Stimulated activated CD4-positive, alpha-beta T cell treated with anti-CD3 and anti-CD28 coated beads, Interleukin-1b, Interleukin-23, amount 100 ng/mL, for 1 hour (primary cell): ENCODE data around the gene LYSMD3.
"Not testable (repeated sequence)": the region's sequence is repeated elsewhere in the genome, so short reads cannot be mapped to it uniquely, and the experiment has no call there.

Source experiments
- DNase-seq, 2 donors: peaks; one replicate each; pipeline ENCODE4 v3.0.0-alpha.2; 2020; ENCODE audit warnings: low read depth in 2 of 2

LYSMD3 gene

GRCh38 chr5:90529194-90529938 lies at the start of gene LYSMD3:
LYSMD3 (minus strand) TSS chr5:90529584; CDS start chr5:90525289, 4,295 bp downstream.
- DNase-seq: peak; percentile 93

DNA sequence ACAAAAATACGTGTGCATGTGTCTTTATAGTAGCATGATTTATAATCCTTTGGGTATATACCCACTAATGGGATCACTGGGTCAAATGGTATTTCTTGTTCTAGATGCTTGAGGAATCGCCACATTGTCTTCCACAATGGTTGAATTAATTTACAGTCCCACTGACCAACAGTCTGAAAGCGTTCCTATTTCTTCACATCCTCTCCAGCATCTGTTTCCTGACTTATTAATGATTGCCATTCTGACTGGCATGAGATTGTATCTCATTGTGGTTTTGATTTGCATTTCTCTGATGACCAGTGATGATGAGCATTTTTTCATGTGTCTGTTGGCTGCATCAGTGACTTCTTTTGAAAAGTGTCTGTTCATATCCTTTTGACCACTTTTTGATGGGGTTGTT lies 47.2 kb upstream of the LYSMD3 start:
- not testable (repeated sequence) for DNase-seq

- DNase-seq: no peak
Observed at GRCh38 chr5:90575712-90576111, 46.3 kb upstream of the LYSMD3 start.

GRCh38 chr5:90571147-90571773 lies 41.9 kb upstream of the LYSMD3 start:
- no peak for DNase-seq

GRCh38 chr5:90570034-90570433 lies 40.6 kb upstream of the LYSMD3 start:
- no peak for DNase-seq

DNA sequence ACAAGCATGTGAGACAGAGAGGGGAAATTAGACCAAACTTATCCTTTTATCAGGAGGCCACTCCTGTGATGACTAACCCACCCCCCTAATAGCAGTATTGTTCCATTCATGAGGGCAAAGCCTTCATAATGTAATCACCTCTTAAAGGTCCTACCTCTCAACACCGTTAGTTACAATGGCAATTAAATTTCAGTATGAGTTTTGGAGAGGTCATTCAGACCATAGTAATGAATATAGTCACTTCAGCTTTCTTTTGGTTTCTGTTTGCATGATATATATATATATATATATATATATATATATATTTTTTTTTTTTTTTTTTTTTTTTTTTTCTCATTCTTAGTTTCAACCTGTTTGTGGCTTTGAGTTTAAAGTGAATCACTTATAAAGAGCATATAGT lies 39.7 kb upstream of the LYSMD3 start:
- no peak for DNase-seq

GRCh38 chr5:90565491-90565890 lies 36.1 kb upstream of the LYSMD3 start:
- no peak for DNase-seq

GRCh38 chr5:90563108-90563507 lies 33.7 kb upstream of the LYSMD3 start:
- no peak for DNase-seq

GRCh38 chr5:90562341-90562740 lies 33.0 kb upstream of the LYSMD3 start:
- DNase-seq: no peak

DNA sequence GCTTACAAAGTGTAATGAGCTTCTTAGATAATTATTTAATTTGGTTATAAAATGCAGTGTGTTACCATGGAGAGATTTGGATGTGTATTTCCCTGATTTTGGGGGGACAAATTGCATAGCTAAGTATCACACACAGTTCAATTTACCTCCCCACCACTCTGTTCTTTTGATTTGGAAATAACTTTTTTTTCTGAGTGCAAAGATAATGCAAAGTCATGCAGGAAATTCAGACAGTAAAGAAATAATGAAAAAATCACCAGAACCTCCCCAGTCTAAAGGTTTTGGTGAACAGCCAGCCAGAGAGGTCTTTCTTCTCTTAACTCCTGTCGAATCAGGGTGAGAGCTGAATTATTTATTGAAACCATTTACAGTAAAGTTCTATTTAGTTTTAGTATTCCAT lies 32.4 kb upstream of the LYSMD3 start:
- no peak for DNase-seq

DNA sequence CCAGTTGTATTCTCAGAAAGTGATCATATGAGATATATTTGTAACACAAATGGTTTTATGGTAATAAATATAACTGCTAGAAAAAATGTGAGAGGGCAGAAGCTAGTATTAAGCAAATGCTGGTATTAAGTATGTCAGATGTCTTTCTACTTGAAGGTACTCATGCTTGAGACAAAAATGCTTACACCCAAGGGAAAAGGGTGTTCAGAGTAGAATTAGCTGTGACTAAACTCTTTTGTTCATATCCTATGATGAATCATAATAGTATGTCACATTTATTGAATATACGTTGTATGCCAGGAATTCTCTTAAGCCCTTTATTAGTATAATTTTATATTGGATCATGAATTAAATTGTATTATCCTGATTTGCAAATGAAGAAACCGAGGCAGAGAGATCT lies 31.4 kb upstream of the LYSMD3 start:
- no peak for DNase-seq

GRCh38 chr5:90558344-90559192 lies 29.2 kb upstream of the LYSMD3 start, which contains the start of gene ADGRV1:
ADGRV1 (plus strand) TSS chr5:90558797; CDS start chr5:90558896, 99 bp downstream.
- DNase-seq: no peak

DNA sequence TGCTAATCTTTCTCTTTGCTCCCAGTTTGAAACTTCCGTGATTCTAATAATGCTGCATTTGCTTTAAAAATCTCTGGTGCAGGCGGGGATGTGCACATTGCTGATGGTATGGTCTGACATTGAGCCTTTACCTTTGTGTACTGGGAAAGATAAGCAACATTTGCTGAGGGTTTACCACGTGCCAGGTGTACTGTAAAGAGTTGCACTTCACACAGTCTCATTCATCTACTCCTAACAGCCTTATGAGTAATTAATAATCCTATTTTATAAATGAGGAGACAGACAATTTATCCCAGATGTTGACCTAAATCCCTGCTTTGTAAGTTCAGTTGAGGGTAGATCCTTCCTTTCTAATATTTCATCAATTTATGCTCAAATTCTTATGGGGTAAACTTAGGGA lies 28.5 kb upstream of the LYSMD3 start:
- no peak for DNase-seq

DNA sequence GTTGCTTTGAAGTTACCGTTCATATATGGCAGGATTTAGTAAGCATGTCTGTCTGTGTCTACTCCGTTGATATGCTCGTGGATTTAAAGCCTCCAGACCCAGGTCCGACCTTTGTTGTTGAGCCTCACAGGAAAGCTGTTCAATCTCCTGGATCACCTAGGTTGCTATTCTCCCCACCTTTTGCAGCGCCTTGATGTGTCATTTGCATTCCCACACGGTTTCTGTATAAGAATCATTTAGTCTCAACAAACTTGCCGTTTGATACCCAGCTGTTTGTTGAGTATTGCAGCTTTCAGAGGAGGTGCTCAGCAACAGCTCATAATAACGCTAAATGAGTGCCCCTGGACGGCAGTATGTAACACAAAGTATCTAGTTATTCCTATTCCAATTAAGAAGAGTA lies 28.0 kb upstream of the LYSMD3 start:
- no peak for DNase-seq

DNA sequence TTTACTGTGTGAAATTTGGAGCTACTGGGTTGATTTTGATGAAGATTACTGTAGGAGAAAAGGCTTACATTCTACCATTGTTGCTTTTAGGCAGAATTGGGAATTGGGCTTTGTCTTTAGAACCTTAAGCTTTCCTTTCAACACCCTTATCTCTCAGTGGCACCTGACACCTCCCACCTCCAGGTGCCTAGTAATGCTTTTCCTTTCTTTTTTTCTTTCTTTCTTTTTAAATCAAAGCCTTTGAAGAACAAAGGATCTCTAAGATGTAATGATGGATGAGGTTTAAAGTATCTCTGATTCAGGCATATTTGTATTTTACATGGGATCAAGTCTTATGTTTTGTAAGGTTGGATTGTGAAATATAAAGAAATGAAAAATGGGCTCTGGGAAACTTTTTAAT lies 26.3 kb upstream of the LYSMD3 start:
- DNase-seq: no peak

- DNase-seq: no peak
Observed at GRCh38 chr5:90554358-90555006, 25.1 kb upstream of the LYSMD3 start.

DNA sequence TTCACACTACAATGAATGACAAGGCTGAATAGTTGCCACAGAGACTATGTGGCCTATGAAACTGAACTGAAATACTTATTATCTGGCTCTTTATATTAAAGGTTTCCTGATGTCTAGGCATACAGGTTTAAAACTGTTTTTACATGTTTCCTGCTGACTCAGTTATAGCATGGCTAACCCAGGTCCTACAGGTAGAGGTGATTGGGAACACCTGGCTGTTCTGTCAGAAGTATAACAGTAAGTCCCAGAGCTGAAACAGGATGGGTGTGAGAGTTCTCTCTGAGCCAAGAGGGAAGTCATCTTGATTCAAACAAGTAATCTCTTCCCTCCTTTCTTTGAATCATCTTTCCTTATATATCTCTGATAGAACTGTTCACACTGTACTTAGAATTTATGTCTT lies 24.3 kb upstream of the LYSMD3 start:
- no peak for DNase-seq

GRCh38 chr5:90551376-90551775 lies 22.0 kb upstream of the LYSMD3 start:
- DNase-seq: no peak

DNA sequence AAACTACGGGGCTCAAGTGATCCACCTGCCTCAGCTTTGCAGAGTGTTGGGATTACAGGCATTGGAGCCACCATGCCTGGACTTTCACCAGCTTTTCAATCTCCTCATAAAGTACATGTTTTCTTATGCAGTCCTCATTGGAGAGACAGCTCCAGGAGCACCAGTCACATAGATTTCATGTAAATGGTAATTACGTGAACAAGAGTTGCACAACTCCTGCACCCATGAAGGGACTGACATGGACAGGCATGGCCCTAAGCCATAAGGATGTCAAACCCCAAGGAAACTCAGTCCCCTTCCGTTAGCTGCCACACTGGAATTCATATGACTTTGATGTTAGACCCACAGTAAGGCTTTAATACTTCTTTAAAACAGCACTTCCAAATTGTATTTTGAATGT lies 21.6 kb upstream of the LYSMD3 start:
- no peak for DNase-seq

- no peak for DNase-seq
Observed at GRCh38 chr5:90549729-90550275, 20.4 kb upstream of the LYSMD3 start.

- DNase-seq: no peak
Observed at GRCh38 chr5:90549223-90549622, 19.8 kb upstream of the LYSMD3 start.
